Measurements from ENCODE around the gene PRICKLE2. TPM values are rescaled to one million over a fixed set of nuclear protein-coding genes. Genes with fewer than 3 reads are reported as not detected.
A peak's percentile ranks its signal among the peaks of the same experiment; 100 is the strongest.

PRICKLE2 gene
- total RNA-seq, 1 donor from 2014 or later = 56.1 TPM

DNA sequence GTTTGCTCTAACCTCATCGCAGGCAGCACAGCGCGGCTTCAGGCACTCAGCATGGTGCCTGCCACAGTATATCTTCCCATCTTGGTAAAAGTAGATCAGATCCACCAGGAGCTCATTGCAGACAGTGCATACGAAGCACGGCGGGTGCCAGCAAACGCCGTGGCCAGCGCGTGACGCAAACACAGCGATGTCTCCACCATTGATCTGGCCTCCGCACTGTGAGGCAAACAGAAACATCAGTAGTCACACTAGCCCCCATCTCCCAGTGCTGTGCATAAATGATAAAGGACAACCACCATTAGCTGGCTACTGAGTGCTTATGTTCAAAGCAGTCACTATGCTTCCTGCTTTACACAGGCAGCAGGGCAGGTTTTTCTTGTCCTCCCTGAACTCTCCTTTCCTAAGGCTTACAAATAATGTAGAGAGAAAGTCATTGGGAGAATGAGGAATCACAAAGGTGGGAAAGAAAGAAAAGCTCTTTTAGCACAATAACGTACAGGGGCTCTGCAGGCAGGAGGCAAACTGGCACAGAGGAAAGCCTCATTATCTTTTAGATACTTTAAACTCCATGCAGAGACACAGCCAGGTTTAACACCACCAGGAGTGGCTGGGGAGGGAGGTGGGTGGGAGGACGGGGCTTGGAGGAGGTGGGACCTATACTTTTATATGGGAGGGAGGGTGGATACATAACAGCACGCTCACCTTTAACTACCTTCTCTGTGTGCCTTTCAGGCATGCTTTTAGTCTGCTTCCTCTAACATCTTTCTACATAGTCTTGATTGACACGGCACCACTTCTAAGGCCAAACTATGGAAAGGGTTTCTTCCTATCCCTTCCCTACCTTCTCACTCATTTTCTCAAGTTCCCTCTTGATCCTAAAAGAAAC lies 67.9 kb downstream of the PRICKLE2 start:
- DNase-seq (ENCODE audit: low read depth) = no peak

DNA sequence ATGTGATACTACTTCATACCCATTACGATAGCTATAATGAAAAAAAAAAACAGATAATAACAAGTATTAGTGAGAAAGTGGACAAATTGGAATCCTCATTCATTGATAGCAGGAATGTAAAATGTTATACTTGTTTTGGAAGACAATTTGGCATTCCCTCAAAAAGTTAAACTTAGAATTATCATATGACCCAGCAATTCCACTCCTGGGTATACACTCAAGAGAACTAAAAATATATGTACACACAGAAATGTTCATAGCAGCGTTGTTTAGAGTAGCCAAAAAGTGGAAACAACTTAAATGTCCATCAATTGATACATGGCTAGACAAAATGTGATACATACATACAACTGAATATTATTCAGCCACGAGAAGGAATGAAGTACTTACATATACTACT lies 69.9 kb downstream of the PRICKLE2 start:
- DNase-seq (ENCODE audit: low read depth) = no peak

DNA sequence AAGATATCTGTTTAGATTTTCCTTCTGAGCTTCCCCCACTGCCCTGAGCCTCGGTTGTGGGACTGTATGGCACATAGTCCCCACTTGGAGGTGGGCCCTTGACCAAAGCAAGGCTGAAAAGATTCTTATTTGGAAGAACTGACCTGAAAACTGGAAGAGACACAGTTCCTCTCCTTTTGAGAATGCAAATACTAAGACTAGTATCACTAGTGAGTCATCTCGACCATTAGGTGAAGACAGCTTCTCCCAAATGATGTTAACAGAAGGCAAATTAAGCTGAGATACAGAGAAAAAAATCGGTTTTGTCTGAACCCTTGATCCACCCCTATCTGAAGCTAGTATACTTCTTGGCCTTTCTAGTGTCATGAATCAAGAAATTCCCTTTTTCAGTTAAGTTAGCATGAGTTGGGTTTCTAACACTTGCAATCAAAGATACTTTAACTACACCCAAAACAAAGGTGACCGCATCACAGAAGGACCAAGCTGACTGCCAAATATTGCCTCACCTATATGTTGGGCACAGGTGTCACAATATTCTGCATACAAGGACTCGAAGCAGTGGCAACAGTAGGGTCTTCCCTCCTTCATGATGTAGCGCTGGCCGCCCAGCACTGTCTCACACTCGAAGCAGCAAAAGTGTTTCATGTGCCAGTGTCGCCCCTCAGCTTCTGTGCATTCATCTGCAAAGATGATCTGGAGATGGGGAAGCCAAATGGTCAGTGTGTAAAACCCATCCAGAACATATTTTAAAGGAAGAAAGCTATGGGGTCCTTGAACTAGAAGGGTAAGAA lies 72.4 kb downstream of the PRICKLE2 start:
- DNase-seq (ENCODE audit: low read depth) = no peak

DNA sequence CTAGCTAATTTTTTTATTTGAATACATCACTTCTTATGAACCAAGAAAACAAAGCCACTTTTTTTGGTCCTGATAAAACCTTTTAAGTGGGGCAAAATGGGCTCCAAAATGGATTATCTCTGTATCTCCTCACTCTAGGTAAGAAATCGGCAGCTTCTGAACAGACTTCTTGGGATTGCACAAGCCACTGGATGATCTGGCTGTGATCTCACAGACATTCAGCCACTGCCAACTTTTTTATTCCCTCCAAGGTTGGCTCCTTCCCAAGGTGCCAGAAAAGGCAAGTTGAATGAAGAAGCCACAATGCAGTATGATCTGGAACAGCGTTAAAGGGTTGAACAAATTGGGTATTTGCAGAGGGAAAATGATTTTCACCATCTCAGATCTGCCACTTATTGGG lies 73.2 kb downstream of the PRICKLE2 start:
- peak; percentile 40 for DNase-seq (ENCODE audit: low read depth)

DNA sequence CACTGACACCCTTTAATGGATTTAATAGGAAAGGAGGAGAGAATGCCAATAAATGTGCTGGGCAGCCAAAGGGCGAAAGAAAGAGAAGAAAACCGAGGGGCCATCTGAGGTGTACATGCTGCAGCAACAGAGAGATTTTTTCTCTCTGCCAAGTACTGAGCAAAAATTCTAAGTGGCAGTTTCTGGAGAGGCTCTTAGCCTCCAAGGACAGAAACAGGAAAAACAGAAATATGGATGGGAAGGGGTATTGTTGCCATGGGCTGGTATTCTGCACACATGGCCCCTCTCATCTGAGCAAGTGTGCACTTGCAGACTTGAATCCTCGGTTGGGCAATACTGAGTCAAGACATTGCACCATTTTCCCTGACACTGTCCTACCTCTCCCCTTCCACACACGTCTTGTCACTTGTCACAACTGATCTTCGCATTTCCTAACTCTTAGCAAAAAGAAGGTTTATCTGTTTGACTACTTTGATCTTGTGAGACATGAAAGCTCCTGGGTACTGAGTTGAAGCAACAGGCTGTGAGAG lies 73.9 kb downstream of the PRICKLE2 start:
- no peak for DNase-seq (ENCODE audit: low read depth)

DNA sequence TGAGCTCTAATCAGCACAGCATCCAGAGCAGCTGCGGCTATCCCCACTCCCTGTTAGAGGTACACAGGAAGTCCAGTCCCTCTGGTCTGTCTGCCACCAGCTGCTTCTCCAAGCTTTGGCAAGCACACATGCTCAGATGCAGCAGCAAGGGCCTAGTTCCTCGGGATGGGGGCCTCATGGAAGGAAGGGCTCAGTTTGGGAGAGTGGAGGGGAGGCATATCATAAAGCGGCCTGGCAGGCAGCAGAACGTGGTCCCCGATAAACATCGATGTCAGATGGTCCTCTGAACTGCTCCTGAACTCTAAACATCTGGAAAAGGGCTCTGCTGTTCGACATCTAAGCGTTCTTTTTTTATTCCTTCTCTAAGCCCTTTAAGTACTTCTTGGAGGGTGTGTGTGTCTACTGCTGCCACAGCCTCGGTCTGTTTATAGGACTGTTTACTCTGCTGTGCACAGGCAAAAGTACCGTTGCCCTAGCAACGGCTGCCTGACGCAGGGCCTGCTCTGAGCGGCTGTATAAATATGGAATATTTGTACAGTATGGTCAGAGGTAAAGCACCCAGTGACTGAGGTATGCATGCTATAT lies 74.6 kb downstream of the PRICKLE2 start:
- peak; percentile 50 for DNase-seq (ENCODE audit: low read depth)

DNA sequence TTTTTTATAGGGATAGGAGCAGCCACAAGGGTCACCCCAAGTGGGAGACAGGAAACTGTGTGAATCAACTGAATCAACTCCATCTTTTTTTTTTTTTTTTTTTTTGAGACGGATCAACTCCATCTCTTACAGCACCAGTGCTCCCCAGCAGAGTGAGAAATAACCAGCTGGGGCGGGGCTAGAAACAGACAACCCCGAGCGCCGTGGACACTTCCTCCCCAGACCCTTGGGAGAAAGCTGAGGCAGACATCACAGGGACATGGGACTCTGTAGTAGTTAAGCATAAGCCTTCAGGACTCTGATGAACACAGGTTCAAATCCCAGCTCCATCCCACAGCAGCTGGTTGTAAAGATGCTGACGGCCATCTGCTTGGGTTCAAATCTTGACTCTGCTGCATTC lies 75.4 kb downstream of the PRICKLE2 start:
- no peak for DNase-seq (ENCODE audit: low read depth)

DNA sequence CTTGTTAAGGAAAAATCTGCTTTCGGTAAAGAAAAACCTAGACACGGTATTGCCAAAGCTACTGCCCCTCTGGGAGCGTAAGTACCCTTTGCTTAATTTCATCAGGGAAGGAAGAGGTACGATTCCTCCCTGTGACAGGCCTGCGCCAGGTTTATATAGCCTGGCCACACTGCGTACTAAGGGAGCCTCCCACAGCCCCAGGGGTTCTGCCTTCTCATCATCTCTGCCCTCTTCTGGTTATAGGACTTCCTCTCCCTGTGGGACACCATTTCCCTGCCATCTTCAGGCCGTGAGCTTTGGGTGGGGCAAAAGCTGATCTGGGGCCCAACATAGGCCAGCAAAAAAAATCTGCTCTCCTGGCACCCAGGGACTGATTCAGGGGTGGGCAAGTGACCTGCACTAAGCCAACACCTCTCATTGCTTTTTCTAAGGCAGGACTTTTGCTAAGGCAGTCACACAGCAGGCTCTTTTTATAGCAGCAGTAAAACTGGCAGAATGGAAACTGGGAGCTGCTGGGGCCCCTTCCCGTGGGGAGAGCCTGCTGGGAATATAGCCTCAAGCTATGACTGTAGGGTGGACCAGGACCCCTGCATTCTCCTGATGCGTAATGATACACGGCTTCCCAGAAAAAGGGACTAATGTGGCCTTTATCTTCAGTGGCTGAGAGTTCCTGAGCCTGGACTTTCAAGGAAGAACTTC lies 76.2 kb downstream of the PRICKLE2 start:
- no peak for DNase-seq (ENCODE audit: low read depth)

DNA sequence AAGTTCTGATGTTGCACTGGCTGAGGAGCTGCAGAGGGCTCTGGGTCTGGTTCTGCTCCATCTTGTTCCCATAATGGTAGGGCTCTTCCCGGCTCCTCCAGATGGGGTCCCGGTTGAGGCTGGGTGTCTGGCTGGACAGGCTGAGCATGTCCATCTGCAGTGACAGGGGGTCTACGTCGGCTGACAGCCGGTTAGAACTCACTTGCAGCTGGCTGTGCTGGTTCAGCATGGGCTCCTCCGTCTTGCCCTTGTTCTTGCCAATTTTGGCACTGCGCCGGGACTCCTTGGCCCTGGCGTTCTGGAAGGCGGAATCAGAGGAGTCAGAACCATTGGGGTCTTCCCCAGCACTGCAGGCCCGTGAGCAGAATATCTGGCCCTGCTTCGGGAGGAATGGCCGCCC lies 78.1 kb downstream of the PRICKLE2 start:
- DNase-seq (ENCODE audit: low read depth) = no peak

DNA sequence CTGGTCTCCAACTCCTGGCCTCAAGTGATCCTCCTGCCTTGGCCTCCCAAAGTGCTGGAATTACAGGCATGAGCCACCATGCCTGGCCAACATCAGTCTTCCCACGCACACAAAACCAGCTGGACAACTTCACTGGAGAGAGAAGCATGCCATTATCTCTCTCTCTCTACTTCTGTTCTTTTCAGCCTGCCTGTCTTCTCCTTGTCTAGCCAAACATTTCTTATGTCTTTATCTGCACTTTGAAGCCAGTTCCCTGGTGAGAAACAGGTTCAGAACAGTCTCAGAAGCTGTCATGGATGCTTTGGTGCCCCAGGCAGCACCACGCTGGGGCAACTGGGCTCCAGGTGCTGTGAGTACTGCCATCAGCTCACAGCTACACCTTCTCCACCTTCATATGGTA lies 79.8 kb downstream of the PRICKLE2 start:
- no peak for DNase-seq (ENCODE audit: low read depth)

DNA sequence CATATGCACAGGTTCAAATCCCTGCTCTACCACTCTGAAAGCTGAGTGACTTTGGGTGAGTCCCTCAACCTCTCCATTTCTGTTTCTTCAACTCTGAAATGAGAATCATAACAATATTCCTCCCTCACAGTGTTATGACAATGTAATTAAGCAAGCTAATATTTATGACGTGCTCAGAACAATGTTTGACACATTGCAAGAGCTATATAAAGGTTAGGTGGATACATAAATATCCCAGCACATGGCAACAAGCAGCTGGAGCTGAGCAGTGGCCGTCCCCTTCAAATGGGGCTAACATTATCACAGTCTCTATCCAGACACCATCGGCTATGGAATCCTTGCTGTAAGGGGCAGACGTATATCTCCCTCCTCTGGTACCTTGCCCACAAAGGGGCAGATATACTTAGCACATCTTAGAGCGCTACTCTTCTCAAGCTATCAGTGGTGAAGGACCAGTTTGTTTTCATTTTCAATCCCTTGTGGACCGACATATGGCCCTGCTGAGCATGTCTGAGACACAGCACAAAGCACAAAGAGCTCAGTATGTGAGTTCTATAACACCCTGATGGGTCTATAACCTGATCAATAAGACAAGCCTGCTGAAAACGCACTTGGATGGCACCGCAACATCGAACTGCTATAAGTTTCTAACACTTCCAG lies 80.9 kb downstream of the PRICKLE2 start:
- DNase-seq (ENCODE audit: low read depth) = no peak

DNA sequence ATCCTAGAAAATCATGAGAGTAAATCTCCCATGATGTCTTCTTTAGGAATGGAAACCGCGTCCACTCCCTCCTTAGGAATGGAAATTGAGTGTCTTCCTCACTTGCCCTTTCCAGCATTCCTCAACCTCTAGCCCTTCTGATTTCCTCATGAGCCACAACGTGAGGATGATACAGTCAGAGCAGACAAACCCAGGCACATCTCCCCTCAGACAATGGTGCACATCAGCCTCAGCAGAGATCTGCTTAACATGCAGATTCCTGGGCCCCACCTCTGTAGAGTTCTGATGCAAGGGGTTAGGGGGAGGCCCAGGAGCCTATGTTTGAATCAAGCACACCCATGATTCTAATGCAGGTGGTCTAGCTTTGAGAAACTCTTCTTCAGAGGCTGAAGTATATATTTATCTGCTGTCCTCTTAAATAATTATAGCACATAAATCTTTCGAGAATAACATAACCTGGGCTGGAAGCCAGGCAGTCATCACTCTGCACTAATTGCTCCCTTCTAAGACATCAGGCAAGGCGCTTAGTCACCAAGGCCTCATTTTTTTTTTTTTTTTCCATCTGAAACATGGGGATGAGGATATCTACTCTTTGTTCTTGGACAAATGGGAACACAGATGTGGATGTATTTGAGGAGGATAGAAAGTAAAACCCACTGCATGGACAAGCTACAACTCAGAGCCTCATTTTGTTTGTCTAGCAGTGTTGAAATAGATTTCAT lies 81.7 kb downstream of the PRICKLE2 start:
- DNase-seq (ENCODE audit: low read depth) = peak; percentile 75

DNA sequence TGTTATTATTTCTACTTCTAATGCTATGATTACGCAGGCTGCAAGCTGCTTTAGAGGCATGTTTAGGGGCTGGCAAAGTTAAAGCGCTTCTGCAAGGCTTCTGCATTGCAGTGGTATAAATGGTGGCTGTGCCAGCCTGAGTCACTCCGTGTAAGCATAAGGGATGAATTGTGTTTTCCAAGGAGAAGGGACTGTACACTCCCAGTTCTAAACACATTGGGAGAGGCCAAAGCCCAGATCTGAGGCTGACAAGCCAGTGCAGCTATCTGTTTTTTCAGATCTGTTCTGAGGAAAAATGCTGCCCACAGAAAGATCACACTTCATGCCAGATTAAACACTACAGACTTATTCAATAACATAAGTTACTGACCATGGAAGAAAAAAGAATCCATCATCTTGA lies 83.8 kb downstream of the PRICKLE2 start:
- DNase-seq (ENCODE audit: low read depth) = no peak

DNA sequence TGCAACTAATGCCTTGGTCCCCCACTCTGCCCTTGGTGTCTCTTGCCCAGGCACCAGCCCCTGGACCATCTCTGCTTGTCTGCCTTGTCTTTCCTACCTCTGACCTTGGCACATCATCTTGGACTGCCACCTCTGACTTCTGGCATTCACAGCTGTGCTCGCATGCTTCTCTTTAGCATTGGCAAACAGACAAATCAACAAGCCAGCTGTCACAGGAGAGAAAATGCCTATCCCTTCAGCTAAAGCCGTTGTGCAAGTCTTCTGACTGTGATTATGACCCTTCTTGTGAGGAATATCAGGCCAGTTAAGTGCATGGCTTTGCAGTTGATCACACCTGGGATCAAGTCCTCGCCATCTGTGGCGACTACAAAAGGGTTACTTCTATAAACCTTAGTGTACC lies 84.6 kb downstream of the PRICKLE2 start:
- DNase-seq (ENCODE audit: low read depth) = no peak

DNA sequence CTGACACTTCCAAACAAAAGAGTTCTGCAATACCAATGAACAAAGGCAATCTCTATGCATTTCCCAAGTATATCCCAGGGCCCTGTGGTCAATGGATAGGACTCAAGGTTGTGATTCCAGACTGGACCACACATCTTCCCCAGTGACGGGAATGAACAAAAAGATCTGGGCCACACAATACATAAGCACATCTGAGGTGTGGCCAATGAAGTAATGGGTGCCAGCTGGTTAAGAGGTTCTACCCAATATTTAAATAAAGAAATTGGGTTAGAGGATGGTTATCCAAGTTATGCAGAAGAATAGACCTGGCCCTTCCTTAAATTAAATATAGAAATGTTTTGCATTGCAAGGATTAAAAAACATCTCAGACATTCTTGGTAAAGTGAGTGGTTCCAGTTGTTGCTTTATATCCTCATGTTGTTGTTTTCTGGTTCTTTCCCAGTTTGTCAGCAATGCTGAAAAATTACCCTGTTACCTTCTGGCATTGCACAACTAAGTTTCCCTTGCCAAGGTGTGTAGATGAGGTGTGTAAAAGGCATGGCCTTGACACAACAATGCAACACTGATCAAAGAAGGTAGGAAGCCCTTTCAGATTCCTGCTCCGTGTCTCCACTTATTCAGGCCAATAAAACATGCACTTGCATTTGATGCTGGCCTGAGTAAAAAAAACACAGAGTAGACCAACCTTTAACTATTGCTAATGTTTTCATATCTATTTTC lies 86.5 kb downstream of the PRICKLE2 start:
- peak; percentile 37 for DNase-seq (ENCODE audit: low read depth)

DNA sequence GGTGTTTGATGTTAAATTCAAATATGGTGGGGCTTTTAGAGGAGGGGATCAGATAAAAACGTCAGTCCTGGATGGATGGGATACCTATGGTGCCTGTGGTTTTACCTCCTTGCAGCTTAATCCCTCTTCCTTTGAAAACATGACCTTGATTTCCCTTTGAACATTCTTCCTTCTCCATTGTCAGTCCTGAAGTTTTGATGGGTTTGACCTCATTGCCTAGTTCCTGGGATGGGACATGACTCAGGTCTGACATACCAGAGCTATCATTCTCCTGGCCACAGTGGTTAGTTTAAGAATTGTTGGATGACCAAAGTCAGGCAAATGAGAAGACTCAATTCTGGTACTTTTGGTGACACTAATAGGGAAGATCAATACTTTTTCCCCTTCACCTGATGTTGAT lies 87.2 kb downstream of the PRICKLE2 start:
- peak; percentile 74 for DNase-seq (ENCODE audit: low read depth)

DNA sequence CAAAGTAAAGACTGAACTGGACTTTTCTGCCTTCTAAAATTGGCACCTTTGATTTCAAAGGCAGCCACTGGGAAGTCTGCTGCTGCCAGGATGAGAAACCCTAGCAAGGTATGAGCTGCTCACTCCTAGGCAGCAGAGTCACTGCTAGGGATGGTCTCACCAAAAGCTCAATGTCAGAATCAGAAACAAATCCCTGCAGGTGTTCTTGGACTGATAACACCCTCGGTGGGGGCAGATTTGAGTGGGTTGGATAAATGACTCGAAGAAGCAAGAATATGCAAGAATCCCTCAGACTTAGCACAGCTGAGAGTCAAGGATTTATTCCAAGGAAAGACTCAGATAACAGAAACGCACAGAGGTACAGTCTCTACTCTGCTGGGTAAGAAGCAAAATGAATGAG lies 90.4 kb downstream of the PRICKLE2 start:
- no peak for DNase-seq (ENCODE audit: low read depth)

DNA sequence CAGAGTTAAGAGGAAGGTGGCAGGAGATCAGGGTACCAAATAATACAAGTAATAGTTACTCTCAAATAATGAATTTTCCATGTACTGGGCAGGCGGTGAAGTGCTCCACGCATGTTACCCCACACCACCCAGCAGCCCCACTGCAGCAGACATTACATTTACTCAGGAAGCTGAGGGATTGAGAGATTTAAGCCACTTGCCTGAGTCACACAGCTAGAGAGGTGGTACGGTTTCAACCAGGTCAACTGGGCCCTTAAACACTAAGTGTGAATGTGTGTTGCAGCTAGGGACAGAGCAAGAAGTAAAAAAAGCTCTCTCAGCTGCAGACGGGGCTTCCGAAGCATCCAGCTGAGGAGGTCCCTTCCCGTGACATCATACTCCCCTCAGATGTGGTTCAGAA lies 91.3 kb downstream of the PRICKLE2 start:
- no peak for DNase-seq (ENCODE audit: low read depth)

DNA sequence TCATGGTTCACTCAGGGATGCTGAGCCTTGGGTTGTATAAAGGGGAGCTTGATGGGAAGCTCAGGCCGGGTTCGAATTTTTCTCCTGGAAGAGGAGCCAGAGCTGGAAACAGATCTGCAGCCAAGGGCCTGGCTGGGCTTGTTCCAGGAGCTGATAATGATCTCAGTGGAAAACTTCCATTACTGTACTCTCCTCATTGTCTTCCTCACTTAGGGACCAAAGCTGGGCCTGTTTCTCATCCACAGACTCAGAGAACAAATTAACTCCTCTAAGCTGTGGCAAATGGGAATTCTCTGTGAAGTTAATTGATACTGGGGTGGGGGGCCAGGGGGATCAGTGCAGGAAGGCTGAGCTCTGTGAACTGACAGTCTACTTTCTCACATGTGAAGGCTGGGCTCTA lies 92.0 kb downstream of the PRICKLE2 start:
- DNase-seq (ENCODE audit: low read depth) = no peak

Measured in renal cortical epithelial cell (primary cell).